ENCODE results near the gene YBX2.

Gene YBX2

DNA sequence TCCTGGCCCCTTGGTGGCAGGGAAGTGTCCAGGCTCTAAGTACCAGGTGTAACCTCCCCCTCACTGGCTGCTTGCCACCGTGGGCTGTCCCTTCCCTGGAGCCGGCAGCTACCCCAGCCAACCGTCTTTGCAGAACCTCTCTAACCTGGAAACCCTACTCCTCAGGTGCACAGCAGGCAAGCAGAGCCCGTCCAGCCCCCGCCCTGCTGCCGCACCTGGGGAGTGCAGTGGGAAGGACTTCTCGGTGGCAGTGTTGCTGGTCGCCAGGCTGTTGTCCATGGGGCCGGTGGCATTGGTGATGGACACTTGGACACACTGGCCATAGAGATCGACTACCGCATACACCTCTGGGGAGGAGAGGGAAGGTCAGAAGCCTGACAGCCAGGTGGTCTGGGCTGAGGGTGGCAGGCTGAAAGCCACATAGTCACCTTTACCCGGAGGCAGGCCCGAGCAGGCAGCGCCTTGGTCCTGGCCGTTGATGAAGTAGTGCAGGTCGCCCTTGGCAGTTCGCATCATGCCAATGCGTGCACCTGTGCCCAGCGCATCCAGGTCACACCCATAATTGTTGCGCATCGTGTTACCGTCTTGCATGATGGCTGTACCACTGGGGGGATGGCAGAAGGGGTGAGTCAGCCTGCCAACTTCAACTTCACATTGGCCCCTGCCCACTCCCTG lies 28.2 kb upstream of the YBX2 start:
- DNase-seq (ENCODE audit: low spot score), result no peak

- no peak for DNase-seq (ENCODE audit: low spot score)
Measured at GRCh38 chr17:7321466-7321865, 27.0 kb upstream of the YBX2 start.

- no peak for DNase-seq (ENCODE audit: low spot score)
Measured at GRCh38 chr17:7318121-7318860, 23.9 kb upstream of the YBX2 start.

- DNase-seq (ENCODE audit: low spot score), result no peak
Measured at GRCh38 chr17:7317161-7317803, 22.8 kb upstream of the YBX2 start.

- no peak for DNase-seq (ENCODE audit: low spot score)
Measured at GRCh38 chr17:7315570-7316235, 21.3 kb upstream of the YBX2 start.

DNA sequence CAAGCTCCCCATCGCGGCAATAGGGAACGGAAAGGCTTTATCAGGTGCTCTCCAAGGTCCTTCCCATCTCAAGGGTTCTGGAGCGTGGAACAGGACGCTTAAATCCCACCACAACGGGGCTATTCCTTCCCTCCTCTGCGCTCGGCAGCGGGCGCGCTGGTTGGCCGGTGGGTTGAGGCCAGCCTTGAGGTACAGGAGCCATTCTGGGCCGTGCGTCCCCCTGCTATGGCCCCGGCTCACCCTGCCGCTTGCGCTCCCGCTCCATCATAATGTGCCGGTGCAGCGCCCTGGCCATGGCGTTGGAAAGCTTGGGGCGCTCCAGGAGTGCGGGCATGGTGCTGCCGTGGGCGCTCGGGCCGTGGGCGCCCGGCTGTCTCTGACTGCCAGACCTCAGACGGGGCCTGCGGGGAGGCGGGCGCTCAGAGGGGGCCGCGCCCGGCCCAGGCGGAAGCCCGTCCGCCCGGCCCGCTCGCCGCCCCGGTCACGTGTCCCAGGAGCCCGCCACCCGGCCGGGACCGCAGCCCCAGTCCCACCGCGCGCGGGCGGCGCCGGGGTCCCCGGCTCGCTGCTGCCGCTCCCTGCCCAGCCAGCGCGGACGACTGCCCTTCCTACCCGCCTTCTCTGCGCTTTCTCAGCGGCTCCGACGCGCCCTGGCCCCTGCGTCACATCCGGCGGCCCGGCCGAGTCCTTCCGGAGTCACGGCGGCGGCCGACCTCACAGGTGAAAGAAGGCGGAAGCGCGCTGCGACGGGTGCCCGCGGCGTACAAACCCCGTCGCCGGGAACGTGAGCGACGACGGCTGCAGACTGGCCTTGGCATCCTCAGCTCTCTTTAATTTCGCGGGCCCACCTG lies 20.5 kb upstream of the YBX2 start, which contains the start of gene GPS2:
Gene GPS2 (minus strand): TSS at position 642 of the 851 bp plus-strand sequence. CDS start 308 bp downstream, at position 334.
- peak; percentile 91 for DNase-seq (ENCODE audit: low spot score)

DNA sequence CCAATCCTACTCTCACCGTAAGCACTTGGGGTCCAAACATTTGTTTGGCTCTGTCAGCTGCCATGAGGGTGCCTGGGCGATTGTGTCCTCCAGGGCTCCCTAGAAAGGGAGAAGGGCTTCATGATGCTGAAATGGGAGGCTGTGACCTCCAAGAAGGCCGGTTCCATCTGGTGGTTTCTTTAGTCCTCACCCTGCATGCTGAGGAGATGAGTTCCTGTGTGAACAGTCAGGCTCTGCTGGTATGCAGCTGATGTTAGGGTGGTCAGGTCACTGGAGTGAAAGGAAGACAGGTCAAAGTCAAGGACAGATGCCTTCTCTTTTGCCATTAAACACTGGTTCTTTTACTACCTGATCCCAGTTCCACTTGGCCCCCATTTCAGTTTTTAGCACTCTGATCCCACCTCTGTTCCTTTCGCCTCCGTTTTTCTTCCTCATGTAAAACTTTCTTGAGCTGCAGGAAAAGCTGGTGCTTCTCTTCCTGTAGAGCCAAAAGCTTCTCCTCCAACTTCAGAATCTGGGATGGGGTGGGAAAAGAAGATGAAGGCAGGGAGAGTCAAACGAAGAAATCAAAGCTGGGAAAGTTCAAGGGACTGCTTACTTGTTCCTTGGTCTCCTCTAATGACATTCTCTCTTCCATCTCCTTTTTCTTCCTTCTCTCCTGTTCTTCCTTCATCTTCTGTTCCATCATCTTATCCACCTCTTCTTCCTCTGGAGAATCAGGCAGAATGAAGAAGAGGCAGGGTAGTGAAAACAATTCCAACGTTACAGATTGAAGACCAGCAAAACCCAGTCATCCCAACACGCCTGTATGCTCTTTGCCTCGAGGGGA lies 19.7 kb upstream of the YBX2 start:
- DNase-seq (ENCODE audit: low spot score), result no peak

DNA sequence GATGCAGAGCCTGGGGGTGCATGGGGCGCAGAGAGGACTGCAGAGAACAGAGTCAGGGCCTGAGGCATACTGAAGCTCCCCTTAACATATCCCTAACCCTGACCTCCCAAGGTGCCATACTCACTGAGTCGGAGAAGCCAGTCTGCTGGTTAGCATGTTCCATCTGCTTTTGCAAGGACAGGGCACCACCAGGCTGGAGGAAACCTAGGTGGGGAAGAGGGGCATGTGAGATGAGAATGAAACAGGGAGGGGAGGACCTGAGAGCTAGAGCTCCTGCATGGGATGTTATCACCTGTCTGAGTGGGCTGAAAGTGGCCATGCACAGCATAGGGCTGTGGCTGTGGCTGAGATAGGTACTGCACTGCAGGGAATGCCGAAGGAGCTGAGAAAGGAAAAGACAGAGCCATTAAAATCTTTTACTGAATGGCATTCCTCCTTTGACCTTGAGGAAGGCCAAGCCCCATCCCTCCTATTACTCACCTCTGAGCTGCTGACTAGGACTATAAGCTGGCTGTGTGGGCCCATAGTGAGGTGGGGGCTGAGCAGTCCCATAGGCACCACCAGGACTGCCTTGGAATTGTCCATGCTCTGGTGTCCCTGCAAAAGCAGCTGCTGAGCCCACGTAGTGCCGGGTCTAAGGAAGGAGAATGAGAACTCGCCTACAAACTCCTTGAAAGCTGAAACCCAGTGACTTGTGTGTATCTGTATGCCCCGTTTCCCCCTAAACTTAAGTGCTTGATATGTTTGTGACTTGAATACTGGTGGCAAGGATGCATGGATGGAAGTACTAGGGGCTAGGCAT lies 18.9 kb upstream of the YBX2 start:
- DNase-seq (ENCODE audit: low spot score), result no peak

DNA sequence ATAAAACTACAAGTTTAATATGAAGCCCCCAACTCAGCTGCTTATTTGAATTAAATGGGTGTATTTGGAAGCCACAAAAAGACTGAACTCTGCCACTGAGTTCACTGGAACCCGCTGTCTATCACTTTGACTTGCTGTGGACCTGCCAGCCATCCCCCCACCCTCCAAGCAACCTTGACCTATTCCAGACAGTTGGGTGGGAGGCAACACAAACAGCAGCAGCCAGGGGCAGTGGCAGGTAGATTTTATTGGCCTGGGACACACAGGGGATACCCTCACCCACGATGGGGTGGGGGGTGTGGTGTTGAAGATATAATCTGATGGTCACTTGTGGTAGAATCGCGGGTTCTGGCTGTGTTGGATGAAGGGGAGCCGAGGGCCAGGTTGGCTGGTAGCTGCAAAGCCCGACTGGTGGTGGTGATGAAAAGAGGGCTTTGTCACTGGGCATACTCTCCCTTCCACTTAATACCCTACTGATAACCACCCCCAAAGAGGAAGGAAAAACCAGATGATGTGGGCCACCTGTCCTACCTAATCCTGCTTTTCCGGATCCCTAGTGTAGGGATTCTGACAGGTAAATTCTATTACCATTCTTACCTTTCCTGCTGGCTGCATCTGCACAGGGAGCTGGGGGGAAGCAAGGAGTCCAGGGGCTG lies 18.1 kb upstream of the YBX2 start:
- DNase-seq (ENCODE audit: low spot score), result no peak

- DNase-seq (ENCODE audit: low spot score), result no peak
Measured at GRCh38 chr17:7311110-7311705, 16.8 kb upstream of the YBX2 start.

- no peak for DNase-seq (ENCODE audit: low spot score)
Measured at GRCh38 chr17:7309628-7310027, 15.2 kb upstream of the YBX2 start.

DNA sequence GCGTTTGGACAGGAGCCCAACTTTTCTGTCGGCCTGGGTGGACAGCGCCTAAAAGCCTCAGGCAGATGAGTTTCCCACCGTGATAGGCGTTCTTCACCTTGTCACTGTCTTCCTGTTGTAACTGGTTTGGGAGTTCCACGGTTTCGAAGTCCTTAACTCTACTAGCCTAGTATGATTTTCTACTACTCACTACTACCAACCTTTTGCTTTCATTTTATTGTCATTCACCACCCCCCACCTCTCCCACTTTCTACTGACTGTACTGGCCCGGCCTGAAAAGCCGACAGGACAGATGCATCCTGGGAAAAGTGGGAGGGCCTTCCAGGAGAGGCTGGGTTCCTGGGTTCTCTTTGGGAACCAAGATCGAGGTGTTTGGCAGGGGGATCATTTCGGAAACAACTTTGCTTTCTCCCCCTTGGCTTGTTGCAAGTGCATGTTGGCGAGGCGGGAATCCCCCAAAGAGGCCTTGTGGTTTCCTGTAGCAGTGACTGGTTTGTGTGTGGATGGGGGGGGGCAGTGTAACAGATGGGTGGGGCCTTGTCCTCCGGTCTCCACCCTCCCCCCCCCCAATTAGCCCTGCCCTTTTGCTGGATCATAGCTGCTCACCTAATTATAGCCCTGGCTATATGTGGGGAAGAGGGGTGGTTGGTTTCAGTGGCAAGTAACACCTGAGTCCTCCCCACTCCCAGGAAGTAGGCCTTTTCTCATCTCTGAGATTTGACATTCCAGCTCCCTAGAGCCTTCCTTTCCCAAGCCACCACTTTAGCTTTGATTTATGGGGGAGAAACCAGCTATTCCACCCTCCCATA lies 14.4 kb upstream of the YBX2 start:
- peak; percentile 73 for DNase-seq (ENCODE audit: low spot score)

- no peak for DNase-seq (ENCODE audit: low spot score)
Measured at GRCh38 chr17:7307686-7308624, 13.5 kb upstream of the YBX2 start.

DNA sequence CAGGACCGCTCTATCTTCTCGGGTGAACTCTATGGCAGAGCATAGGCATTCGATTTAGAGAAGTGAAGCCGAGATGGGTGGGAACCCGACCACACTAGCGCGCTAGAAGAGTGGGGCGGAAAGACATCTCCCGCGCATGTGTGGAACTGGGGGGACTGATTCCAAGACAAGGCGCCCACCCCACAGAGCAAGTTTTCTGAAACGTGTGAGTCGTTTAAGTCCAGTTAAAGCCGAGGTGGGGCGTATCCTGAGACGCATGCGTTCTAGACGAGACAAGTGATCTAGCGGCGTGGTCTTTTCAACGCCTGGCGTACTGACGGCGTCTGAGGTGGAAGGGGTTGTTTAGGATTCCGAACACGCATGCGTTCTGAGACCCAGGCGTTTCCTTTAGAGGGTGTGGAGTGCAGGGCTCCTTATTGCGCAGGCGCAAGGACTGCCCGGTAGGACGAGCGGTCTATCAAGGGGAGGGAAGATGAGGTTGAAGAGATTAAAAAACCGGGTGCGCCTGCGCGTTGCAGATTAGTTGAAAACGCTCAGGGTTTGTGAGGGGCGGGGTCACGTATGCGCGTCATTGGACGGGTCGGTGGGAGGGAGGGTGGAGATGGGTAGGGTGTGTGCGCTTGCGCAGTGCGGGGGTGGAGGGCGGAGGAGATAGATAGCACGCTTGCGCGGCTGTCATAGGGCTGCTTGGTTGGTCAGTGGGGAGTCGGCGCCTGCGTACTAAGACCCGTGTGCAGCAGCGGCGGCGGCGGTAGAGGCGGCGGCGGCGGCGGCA lies 12.7 kb upstream of the YBX2 start, which contains the start of gene EIF5A:
Gene EIF5A (plus strand): TSS at position 718 of the 775 bp plus-strand sequence. CDS start 2,008 bp downstream, outside the sequence.
- DNase-seq (ENCODE audit: low spot score), result peak; percentile 100

- no peak for DNase-seq (ENCODE audit: low spot score)
Measured at GRCh38 chr17:7304179-7304578, 9.7 kb upstream of the YBX2 start.
